IMR-90 (cell line): Measurements from ENCODE around the gene VEGFC. TPM values are rescaled to one million over a fixed set of nuclear protein-coding genes. Genes with fewer than 3 reads are reported as not detected.

ENCODE experiments used
- ATAC-seq: fragments of 200-7000 bp; cut with Tn5 transposase; 2 replicates; pipeline ENCODE4 v1.9.1; 2020; ENCODE audit warnings: low read depth, mild to moderate bottlenecking, moderate library complexity
- BruUV-seq: library from RNA; stranded (reverse); fragments of 400-500 nt; replicated peaks from 2 replicates; lab custom pipeline; 2021; lab: Mats Ljungman, UMichigan
- CTCF ChIA-PET: fragments of 300-600 bp; formaldehyde crosslinking; extraction: SDS; loops from one replicate; lab custom pipeline; 2021; ENCODE audit warnings: antibody characterized with exemption; lab: Yijun Ruan, JAX
- POLR2A ChIA-PET: fragments of 300-600 bp; sonication (Branson Sonifier 250); formaldehyde crosslinking; loops from one replicate; lab custom pipeline; 2022; ENCODE audit warnings: antibody characterized with exemption; ENCODE audit not compliant: unreplicated experiment; lab: Charles Lee
- DNase-seq: peaks from one replicate; pipeline ENCODE4 v3.0.0; 2013
- H2AFZ ChIP-seq: replicated peaks from 2 replicates; pipeline ENCODE3; 2013; ENCODE audit warnings: low read length, mild to moderate bottlenecking; ENCODE audit not compliant: poor library complexity
- H2AK5ac ChIP-seq: 2 replicates; pipeline ENCODE4 v1.6.1; 2013; ENCODE audit warnings: low read depth, low read length, inconsistent platforms
- H2AK9ac ChIP-seq: replicated peaks from 2 replicates; pipeline ENCODE3; 2013; ENCODE audit warnings: mild to moderate bottlenecking, low read depth, low read length, moderate library complexity; ENCODE audit not compliant: poor library complexity
- H2BK120ac ChIP-seq: 2 replicates; pipeline ENCODE4 v1.6.1; 2013; ENCODE audit warnings: low read depth, low read length, inconsistent platforms
- H2BK15ac ChIP-seq: 3 replicates; pipeline ENCODE4 v1.6.1; 2013; ENCODE audit warnings: low read depth, low read length, inconsistent platforms
- H2BK20ac ChIP-seq: 2 replicates; pipeline ENCODE4 v1.6.1; 2013; ENCODE audit warnings: low read depth, mild to moderate bottlenecking, inconsistent platforms, low read length, moderate library complexity
- H2BK5ac ChIP-seq: 2 replicates; pipeline ENCODE4 v1.6.1; 2013; ENCODE audit warnings: mild to moderate bottlenecking, low read depth, low read length, inconsistent platforms; ENCODE audit not compliant: poor library complexity, severe bottlenecking
- H3K14ac ChIP-seq: replicated peaks from 2 replicates; pipeline ENCODE4 v1.6.1; 2013; ENCODE audit warnings: low read depth, low read length, inconsistent platforms
- H3K18ac ChIP-seq: 2 replicates; pipeline ENCODE4 v1.6.1; 2013; ENCODE audit warnings: low read depth, low read length, control low read depth
- H3K23ac ChIP-seq: 2 replicates; pipeline ENCODE4 v1.6.1; 2013; ENCODE audit warnings: low read depth, low read length, inconsistent platforms
- H3K27ac ChIP-seq: 2 replicates; pipeline ENCODE4 v1.5.1; 2013; ENCODE audit warnings: mild to moderate bottlenecking, control low read depth, low read length; ENCODE audit not compliant: insufficient read depth
- H3K27me3 ChIP-seq: 2 replicates; pipeline ENCODE4 v1.6.1; 2013; ENCODE audit warnings: low read length; ENCODE audit not compliant: control insufficient read depth, insufficient read depth
- H3K36me3 ChIP-seq: 2 replicates; pipeline ENCODE4 v1.6.1; 2013; ENCODE audit warnings: low read length, mixed read lengths; ENCODE audit not compliant: control insufficient read depth, insufficient read depth
- H3K4ac ChIP-seq: 2 replicates; pipeline ENCODE4 v1.6.1; 2013; ENCODE audit warnings: low read depth, low read length, inconsistent platforms
- H3K4me1 ChIP-seq: 2 replicates; pipeline ENCODE4 v1.6.1; 2013; ENCODE audit warnings: low read length, mixed read lengths; ENCODE audit not compliant: control insufficient read depth, insufficient read depth
- H3K4me2 ChIP-seq: 2 replicates; pipeline ENCODE4 v1.6.1; 2013; ENCODE audit warnings: low read depth, mild to moderate bottlenecking, control low read depth, low read length, moderate library complexity
- H3K4me3 ChIP-seq: 2 replicates; pipeline ENCODE4 v1.5.1; 2013; ENCODE audit warnings: low read depth, mild to moderate bottlenecking, control low read depth, low read length, moderate library complexity; ENCODE audit not compliant: insufficient read depth
- H3K56ac ChIP-seq: 2 replicates; pipeline ENCODE4 v1.6.1; 2013; ENCODE audit warnings: low read length, inconsistent platforms; ENCODE audit not compliant: insufficient read depth; ENCODE audit errors: extremely low read depth
- H3K79me1 ChIP-seq, 2 experiments: 2 replicates each; pipeline ENCODE4 v1.6.1; 2013; ENCODE audit warnings: low read length in 2 of 2, inconsistent platforms in 1 of 2, low read depth in 1 of 2
- H3K9ac ChIP-seq: 2 replicates; pipeline ENCODE4 v1.6.1; 2013; ENCODE audit warnings: low read depth, low read length, control low read depth
- H3K9me1 ChIP-seq: 2 replicates; pipeline ENCODE4 v1.6.1; 2013; ENCODE audit warnings: low read length, inconsistent platforms; ENCODE audit not compliant: insufficient read depth
- H3K9me3 ChIP-seq: 2 replicates; pipeline ENCODE4 v1.6.1; 2013; ENCODE audit warnings: low read length; ENCODE audit not compliant: control insufficient read depth, insufficient read depth
- H4K20me1 ChIP-seq: 2 replicates; pipeline ENCODE4 v1.6.1; 2013; ENCODE audit warnings: low read length, inconsistent platforms; ENCODE audit not compliant: insufficient read depth
- H4K5ac ChIP-seq: 2 replicates; pipeline ENCODE4 v1.6.1; 2013; ENCODE audit warnings: mild to moderate bottlenecking, low read depth, low read length, control low read depth
- H4K8ac ChIP-seq, 2 experiments: 2 replicates each; pipeline ENCODE4 v1.6.1; 2013; ENCODE audit warnings: low read depth in 2 of 2, low read length in 2 of 2, control low read depth in 1 of 2, inconsistent platforms in 1 of 2
- H4K91ac ChIP-seq: 2 replicates; pipeline ENCODE4 v1.6.1; 2013; ENCODE audit warnings: low read depth, low read length, inconsistent platforms; ENCODE audit not compliant: insufficient read depth
- BHLHE40 ChIP-seq: fragments of 150-350 bp; IDR thresholded peaks from 2 replicates; pipeline ENCODE4 v1.6.1; 2016; ENCODE audit warnings: mild to moderate bottlenecking, low read depth, low read length
- CEBPB ChIP-seq: IDR thresholded peaks from 2 replicates; pipeline ENCODE4 v1.6.1; 2012; ENCODE audit warnings: low read depth, low read length, improper control_type of control experiment
- CHD1 ChIP-seq: IDR thresholded peaks from 2 replicates; pipeline ENCODE4 v1.6.1; 2012; ENCODE audit warnings: low read depth, low read length, improper control_type of control experiment
- CTCF ChIP-seq: conservative IDR thresholded peaks from 2 replicates; pipeline ENCODE4 v1.5.1; 2012; ENCODE audit warnings: mild to moderate bottlenecking, low read depth, low read length, improper control_type of control experiment
- ELK1 ChIP-seq: fragments of 150-350 bp; IDR thresholded peaks from 2 replicates; pipeline ENCODE4 v1.6.1; 2016; ENCODE audit warnings: low read depth, mild to moderate bottlenecking, low read length, moderate library complexity, borderline replicate concordance
- FOS ChIP-seq: fragments of 150-350 bp; IDR thresholded peaks from 2 replicates; pipeline ENCODE4 v1.6.1; 2016; ENCODE audit warnings: low read depth, low read length
- MAFK ChIP-seq: IDR thresholded peaks from 2 replicates; pipeline ENCODE4 v1.6.1; 2012; ENCODE audit warnings: low read depth, low read length, improper control_type of control experiment
- MAZ ChIP-seq: IDR thresholded peaks from 2 replicates; pipeline ENCODE4 v1.6.1; 2012; ENCODE audit warnings: low read depth, mild to moderate bottlenecking, low read length, improper control_type of control experiment, moderate library complexity, borderline replicate concordance
- MXI1 ChIP-seq: IDR thresholded peaks from 2 replicates; pipeline ENCODE4 v1.6.1; 2012; ENCODE audit warnings: low read depth, mild to moderate bottlenecking, low read length, moderate library complexity, borderline replicate concordance
- NFE2L2 ChIP-seq: fragments of 150-350 bp; IDR thresholded peaks from 2 replicates; pipeline ENCODE4 v1.6.1; 2016; ENCODE audit warnings: low read depth, mild to moderate bottlenecking, low read length
- POLR2A ChIP-seq: IDR thresholded peaks from 2 replicates; pipeline ENCODE4 v1.6.1; 2012; ENCODE audit warnings: mild to moderate bottlenecking, low read depth, low read length
- RAD21 ChIP-seq: IDR thresholded peaks from 2 replicates; pipeline ENCODE4 v1.6.1; 2012; ENCODE audit warnings: low read length, improper control_type of control experiment
- RFX5 ChIP-seq: IDR thresholded peaks from 2 replicates; pipeline ENCODE4 v1.8.0; 2012; ENCODE audit warnings: low read depth, mild to moderate bottlenecking, low read length, moderate library complexity
- SMC3 ChIP-seq: fragments of 150-350 bp; IDR thresholded peaks from 2 replicates; pipeline ENCODE4 v1.6.1; 2016; ENCODE audit warnings: low read depth, mild to moderate bottlenecking, antibody characterized with exemption, low read length, moderate library complexity
- WGBS, 2 experiments: methylation state at CpG; one replicate each; pipeline versions ENCODE4 v1.1.5 to v1.1.7; 2013; ENCODE audit warnings: missing lambda C conversion rate in 2 of 2; ENCODE audit not compliant: insufficient read length in 1 of 2; ENCODE audit errors: extremely low coverage in 2 of 2; 5-methylcytosine and 5-hydroxymethylcytosine counted together
- dilution Hi-C: fragments of 300-500 bp; cut with HindIII; formaldehyde crosslinking; loops from one replicate; pipeline ENCODE4 v1.14.3; 2018; ENCODE audit warnings: low sequenced_read_pairs; ENCODE audit not compliant: unreplicated experiment
- in situ Hi-C: fragments of 300-500 bp; cut with MboI; formaldehyde crosslinking; loops from 3 replicates; pipeline ENCODE4 v1.14.3; 2019; ENCODE audit warnings: low sequenced_read_pairs, inconsistent platforms, mixed read lengths
- intact Hi-C: fragments of 100-400 bp; cut with micrococcal nuclease; formaldehyde crosslinking; loops from 2 replicates; pipeline ENCODE4 v1.10.0; 2022
- polyA plus RNA-seq, 3 experiments: library from polyadenylated mRNA; depleted of rRNA; stranded (reverse); fragments of >200 nt; gene quantifications; 2 replicates each; pipeline ENCODE4 v1.2.3, GENCODE V29; 2012; ENCODE audit warnings: low replicate concordance in 1 of 3
- total RNA-seq: library from RNA; depleted of rRNA; stranded (reverse); fragments of >200 nt; gene quantifications from 2 replicates; pipeline ENCODE4 v1.2.3, GENCODE V29; 2012
- TF ChIP-seq, protein P1 (sequence below): fragments of 150-350 bp; IDR thresholded peaks from 2 replicates; pipeline ENCODE4 v1.6.1; 2017; ENCODE audit warnings: mild to moderate bottlenecking, antibody characterized with exemption, low read length, low read depth

Gene VEGFC
- total and polyA plus RNA-seq, 2 of the 4 experiments (the other 2 are of a cell fraction) = 22.9 to 49.7 TPM

- peaks cover 0 to 6% of the 10 kb centered on the region in 2 experiments; a peak in 1 of 4 replicates for H3K79me1 ChIP-seq
- no peak overlapping the region for H3K56ac ChIP-seq
- intact Hi-C loops (loop anchor here (2.0 kb wide), 1 partner anchor 406 kb away; no protein-coding TSS in a partner anchor), in situ Hi-C loops (loop anchor here (25.0 kb wide), 2 partner anchors 395 to 555 kb away; no protein-coding TSS in a partner anchor), dilution Hi-C loops (no loop called here)
- peak overlapping the region; percentile 46 for H3K9ac ChIP-seq
- no peak overlapping the region for H2AFZ ChIP-seq
- peak overlapping the region; percentile 13; the same call in 1 of the 2 replicates for H4K91ac ChIP-seq
- BruUV-seq = no TSS peak
- H4K5ac ChIP-seq = peak overlapping the region; percentile 30
- H3K9me3 ChIP-seq = no peaks in the 10 kb centered on the region
- ChIA-PET POLR2A (no interaction called here), CTCF (interaction anchor here (0.6 to 1.0 kb wide), 3 partner anchors 9 to 667 kb away, joined by 3 read pairs; no protein-coding TSS in a partner anchor)
- DNase-seq (peak; percentile 54), ATAC-seq (peak; percentile 25)
- H3K4ac ChIP-seq = peak overlapping the region; percentile 29
- peak overlapping the region; percentile 57; the same call in 1 of the 2 replicates for H2BK20ac ChIP-seq
- peak overlapping the region; percentile 70 for H3K14ac ChIP-seq
- no peak overlapping the region for H3K4me3 ChIP-seq
- H4K8ac ChIP-seq = peak overlapping the region in 1 of 2 experiments; percentile 44; a peak in 1 of 4 replicates
- H3K27me3 ChIP-seq = no peaks in the 10 kb centered on the region
- H3K9me1 ChIP-seq = peaks cover 12% of the 10 kb centered on the region
- peak overlapping the region; percentile 54; the same call in 1 of the 2 replicates for H2AK5ac ChIP-seq
- peak overlapping the region; percentile 76 for H2BK5ac ChIP-seq
- WGBS, 2 experiments = no CpG with 5 or more reads among the region's 2 CpGs
- peak overlapping the region; percentile 94 for H3K27ac ChIP-seq
- peaks cover 18% of the 10 kb centered on the region for H3K4me1 ChIP-seq
- H2BK15ac ChIP-seq = 0 out of 3 replicates have a peak overlapping the region, but pooled peaks have one; percentile 18
- peak overlapping the region; percentile 72; the same call in 1 of the 2 replicates for H3K23ac ChIP-seq
- peak overlapping the region; percentile 58 for H3K18ac ChIP-seq
- H2BK120ac ChIP-seq = peak overlapping the region; percentile 38
- no peak overlapping the region for H2AK9ac ChIP-seq
- H4K20me1 ChIP-seq = peaks cover 63% of the 10 kb centered on the region; the same call in 1 of the 2 replicates
- peak overlapping the region; percentile 70 for H3K4me2 ChIP-seq
- no peaks in the 10 kb centered on the region; the same call in 1 of the 2 replicates for H3K36me3 ChIP-seq
- TF ChIP-seq CHD1 (no peak), MAZ (no peak), POLR2A (no peak), BHLHE40 (no peak), MAFK (no peak), RFX5 (no peak), RAD21 (no peak), FOS (no peak), CTCF (no peak), ELK1 (no peak), CEBPB (no peak), MXI1 (no peak), SMC3 (no peak), NFE2L2 (no peak)
- TF ChIP-seq, protein P1, sequence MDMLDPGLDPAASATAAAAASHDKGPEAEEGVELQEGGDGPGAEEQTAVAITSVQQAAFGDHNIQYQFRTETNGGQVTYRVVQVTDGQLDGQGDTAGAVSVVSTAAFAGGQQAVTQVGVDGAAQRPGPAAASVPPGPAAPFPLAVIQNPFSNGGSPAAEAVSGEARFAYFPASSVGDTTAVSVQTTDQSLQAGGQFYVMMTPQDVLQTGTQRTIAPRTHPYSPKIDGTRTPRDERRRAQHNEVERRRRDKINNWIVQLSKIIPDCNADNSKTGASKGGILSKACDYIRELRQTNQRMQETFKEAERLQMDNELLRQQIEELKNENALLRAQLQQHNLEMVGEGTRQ = no peak
Measured at GRCh38 chr4:176782794-176783193, 9.9 kb downstream of the VEGFC start.
